K562 treated with DMSO at 1 percent for 48 hours (cell line): Measurements from ENCODE around the gene ANKHD1. TPM values are rescaled to one million over a fixed set of nuclear protein-coding genes. Genes with fewer than 3 reads are reported as not detected.

Experiments
- total RNA-seq: library from RNA; unstranded; fragments of 300-600 nt; gene quantifications from 2 replicates; pipeline ENCODE4 v1.2.3, GENCODE V29; 2022; ENCODE audit warnings: low replicate concordance; ENCODE audit errors: extremely low read depth

The ANKHD1 gene, protein sequence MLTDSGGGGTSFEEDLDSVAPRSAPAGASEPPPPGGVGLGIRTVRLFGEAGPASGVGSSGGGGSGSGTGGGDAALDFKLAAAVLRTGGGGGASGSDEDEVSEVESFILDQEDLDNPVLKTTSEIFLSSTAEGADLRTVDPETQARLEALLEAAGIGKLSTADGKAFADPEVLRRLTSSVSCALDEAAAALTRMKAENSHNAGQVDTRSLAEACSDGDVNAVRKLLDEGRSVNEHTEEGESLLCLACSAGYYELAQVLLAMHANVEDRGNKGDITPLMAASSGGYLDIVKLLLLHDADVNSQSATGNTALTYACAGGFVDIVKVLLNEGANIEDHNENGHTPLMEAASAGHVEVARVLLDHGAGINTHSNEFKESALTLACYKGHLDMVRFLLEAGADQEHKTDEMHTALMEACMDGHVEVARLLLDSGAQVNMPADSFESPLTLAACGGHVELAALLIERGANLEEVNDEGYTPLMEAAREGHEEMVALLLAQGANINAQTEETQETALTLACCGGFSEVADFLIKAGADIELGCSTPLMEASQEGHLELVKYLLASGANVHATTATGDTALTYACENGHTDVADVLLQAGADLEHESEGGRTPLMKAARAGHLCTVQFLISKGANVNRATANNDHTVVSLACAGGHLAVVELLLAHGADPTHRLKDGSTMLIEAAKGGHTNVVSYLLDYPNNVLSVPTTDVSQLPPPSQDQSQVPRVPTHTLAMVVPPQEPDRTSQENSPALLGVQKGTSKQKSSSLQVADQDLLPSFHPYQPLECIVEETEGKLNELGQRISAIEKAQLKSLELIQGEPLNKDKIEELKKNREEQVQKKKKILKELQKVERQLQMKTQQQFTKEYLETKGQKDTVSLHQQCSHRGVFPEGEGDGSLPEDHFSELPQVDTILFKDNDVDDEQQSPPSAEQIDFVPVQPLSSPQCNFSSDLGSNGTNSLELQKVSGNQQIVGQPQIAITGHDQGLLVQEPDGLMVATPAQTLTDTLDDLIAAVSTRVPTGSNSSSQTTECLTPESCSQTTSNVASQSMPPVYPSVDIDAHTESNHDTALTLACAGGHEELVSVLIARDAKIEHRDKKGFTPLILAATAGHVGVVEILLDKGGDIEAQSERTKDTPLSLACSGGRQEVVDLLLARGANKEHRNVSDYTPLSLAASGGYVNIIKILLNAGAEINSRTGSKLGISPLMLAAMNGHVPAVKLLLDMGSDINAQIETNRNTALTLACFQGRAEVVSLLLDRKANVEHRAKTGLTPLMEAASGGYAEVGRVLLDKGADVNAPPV (N-terminal part only)
- total RNA-seq, result not detected in 2 replicates

DNA sequence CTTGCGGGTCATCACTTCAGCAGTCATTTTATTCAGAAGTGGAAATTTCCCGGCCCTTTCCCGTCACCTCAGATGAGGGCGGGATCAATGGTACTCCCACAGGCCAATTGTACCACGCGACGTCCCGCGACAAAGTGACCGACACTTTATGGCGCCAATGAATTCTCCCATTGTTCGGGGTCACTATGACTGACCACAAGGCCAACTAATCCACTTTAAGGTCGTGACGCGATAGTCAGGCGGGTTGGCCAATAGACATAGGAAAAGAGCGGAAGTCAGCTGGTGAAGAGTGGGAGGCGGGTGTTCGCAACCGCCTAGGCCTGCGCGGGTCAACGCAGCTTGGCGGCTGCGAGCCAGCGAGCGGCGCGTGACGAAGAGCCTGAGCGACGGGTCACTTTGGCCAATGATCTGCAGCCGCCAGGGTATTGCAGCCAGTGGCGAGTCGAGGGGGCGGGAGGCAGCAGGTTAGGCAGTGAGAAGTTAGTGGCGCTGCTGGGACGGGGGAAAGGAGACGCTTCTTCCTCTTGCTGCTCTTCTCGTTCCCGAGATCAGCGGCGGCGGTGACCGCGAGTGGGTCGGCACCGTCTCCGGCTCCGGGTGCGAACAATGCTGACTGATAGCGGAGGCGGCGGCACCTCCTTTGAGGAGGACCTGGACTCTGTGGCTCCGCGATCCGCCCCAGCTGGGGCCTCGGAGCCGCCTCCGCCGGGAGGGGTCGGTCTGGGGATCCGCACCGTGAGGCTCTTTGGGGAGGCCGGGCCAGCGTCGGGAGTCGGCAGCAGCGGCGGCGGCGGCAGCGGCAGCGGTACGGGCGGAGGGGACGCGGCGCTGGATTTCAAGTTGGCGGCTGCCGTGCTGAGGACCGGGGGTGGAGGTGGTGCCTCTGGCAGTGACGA lies at the start of gene ANKHD1:
ANKHD1 (plus strand) TSS at position 472 of the 896 bp plus-strand sequence; CDS start at position 607, 135 bp downstream.

GRCh38 chr5:140360101-140360500 lies 41.5 kb upstream of the ANKHD1 start, which contains the start of gene SLC4A9:
Gene SLC4A9 (plus strand): TSS chr5:140360194. CDS start chr5:140360237, 43 bp downstream.

DNA sequence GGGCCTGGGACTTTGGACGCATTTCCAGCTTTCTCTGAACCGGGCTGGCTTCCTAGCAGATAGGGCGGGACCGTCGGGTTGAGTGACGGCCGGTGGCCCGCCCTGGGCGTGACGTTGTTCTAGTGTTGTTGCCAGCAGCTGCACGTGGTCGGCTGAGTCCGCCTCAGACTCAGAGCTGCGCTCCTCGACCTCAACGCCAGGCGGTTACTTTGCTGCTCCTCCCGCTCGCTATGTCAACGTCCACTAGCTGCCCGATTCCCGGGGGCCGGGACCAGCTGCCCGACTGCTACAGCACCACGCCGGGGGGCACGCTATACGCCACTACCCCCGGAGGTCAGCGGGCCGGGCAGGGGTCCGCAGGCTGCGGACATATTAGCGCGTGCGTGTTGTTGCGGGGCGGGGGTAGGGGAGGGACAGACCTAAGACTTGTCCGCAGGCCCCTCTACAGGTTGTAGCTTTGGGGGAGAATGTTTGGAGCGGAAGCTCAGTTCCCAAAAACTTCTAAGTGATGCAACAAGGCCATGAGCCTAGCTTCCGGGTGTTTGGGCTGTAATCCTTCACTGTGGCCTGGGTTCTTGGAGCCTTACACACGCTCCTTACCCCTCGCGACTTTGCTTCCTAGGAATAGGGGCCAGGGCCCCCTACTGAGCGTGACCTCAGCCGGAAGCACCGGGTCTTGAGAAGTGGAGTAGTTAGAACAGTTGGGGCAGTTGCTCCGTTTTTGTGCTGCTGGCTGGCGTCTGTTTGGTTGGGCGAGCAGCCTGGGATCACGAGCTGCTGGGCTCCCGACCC lies 146.1 kb downstream of the ANKHD1 start, which contains the start of gene EIF4EBP3:
EIF4EBP3 (plus strand) TSS at position 155 of the 792 bp plus-strand sequence; CDS start at position 231, 76 bp downstream.

DNA sequence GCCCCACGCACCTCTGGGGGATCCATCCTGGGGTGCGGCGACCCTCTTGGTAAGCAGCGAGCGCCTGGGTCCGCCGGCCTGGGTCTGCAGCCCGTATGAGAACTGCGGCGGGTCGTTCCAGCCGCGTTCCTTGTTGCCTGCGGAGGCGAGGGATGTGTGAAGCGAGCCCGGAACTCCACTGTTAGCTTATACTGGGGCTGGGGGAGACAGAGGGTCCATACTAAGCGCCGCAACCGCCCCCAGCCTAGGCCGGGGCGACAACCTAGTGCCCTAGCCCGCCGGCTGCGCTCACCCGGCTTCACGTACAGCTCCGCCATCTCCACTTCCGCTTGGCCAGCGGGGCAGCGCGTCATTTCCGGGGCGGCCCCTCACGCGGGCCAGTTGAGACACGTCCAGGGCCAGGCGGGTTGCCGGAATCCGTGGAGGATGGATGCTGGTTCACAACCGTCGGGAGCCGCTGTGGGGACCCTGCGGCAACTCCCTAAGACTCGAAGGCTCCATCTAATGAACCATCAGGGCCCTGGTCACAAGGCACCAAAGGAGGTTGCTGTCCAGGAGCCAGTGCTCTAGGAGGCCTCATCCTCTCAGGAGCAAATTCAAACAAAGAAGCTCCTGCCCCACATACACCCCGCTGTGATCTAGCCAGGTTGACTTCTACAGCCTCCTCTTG lies 155.6 kb downstream of the ANKHD1 start, which contains the start of gene SRA1:
SRA1 (minus strand) TSS at position 338 of the 670 bp plus-strand sequence; CDS start at position 317, 21 bp downstream.

DNA sequence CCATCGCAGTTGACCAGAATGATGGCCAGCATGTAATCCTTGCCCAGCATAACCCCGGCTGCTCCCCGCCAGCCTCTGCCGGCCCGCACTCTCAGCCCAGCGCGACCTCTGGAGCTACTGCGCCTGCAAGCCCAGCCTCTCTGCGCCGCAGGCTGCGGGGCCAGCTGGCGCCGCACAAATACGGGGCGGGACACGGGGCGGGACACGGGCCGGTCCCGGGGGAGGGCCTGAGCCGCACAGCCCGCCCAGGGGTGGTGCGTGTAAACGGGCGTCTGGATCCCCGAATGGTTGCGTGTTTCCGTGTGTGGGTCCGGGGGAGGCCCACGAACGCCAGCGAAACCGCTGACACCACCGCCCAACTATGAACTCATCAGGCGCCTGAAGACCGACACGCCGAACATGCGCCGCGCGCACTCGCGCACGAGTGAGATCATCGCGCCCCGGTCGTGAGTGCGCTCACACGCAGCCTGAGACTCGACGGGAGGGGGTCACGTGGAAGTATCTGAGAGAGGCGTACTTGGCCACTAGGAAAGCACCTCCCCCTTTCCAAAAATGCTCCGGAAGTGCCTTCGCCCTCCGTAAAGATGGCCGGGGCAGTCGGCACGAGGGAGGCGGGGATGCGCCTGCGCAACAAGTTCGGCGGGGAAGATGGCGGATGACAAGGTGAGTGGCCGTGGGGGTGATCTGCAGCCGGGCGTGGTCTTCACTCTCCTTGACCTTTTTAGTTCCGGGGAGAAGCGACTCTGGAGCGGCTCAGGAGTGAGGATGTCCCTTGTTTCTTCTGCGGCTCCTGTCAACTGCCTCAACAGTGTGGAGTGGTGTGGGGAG lies 162.8 kb downstream of the ANKHD1 start, which contains the start of the genes APBB3 and SLC35A4:
APBB3 (minus strand) TSS at position 403 of the 828 bp plus-strand sequence; CDS start at position 50, 353 bp downstream.
SLC35A4 (plus strand) TSS at position 633 of the 828 bp plus-strand sequence. CDS start 2,342 bp downstream, outside the sequence.

Other genes starting within 250 kb of the ANKHD1 start
- not detected in 2 replicates for gene CYSTM1, start 226.6 kb upstream of the ANKHD1 start, total RNA-seq
- gene PFDN1, start 98.7 kb upstream of the ANKHD1 start, total RNA-seq, result not detected in 2 replicates
- gene HBEGF, start 55.2 kb upstream of the ANKHD1 start, total RNA-seq, result not detected in 2 replicates
- not detected in 2 replicates for gene SLC4A9, start 41.6 kb upstream of the ANKHD1 start, total RNA-seq
- gene EIF4EBP3, start 145.8 kb downstream of the ANKHD1 start, total RNA-seq, result not detected in 2 replicates
- not detected in 2 replicates for gene SRA1, start 155.6 kb downstream of the ANKHD1 start, total RNA-seq
- gene APBB3, start 162.8 kb downstream of the ANKHD1 start, total RNA-seq, result not detected in 2 replicates
- gene SLC35A4, start 163.0 kb downstream of the ANKHD1 start, total RNA-seq, result not detected in 2 replicates
- gene CD14, start 231.3 kb downstream of the ANKHD1 start, total RNA-seq, result not detected in 2 replicates
- not detected in 2 replicates for gene TMCO6, start 237.6 kb downstream of the ANKHD1 start, total RNA-seq
- gene NDUFA2, start 245.8 kb downstream of the ANKHD1 start, total RNA-seq, result not detected in 2 replicates
- not detected in 2 replicates for gene IK, start 246.0 kb downstream of the ANKHD1 start, total RNA-seq